Lung (tissue), 12 donors: ENCODE results near the gene THBS4. TPM values are rescaled to one million over a fixed set of nuclear protein-coding genes. Genes with fewer than 3 reads are reported as not detected.
A peak's percentile ranks its signal among the peaks of the same experiment; 100 is the strongest.

Source experiments
- ATAC-seq: fragments of 200-7000 bp; cut with Tn5 transposase; one replicate; pipeline ENCODE4 v1.9.1; 2020; ENCODE audit warnings: moderate number of reproducible peaks; ENCODE audit not compliant: insufficient read depth, low FRiP score
- DNase-seq, 3 donors: peaks; one replicate each; pipeline ENCODE4 v3.0.0-alpha.2; 2013 to 2017
- H3K27ac ChIP-seq, 2 donors: one replicate each; pipeline ENCODE4 v1.5.1; 2013; ENCODE audit warnings: mild to moderate bottlenecking in 2 of 2, moderate library complexity in 2 of 2, control low read depth in 1 of 2, inconsistent platforms in 1 of 2, low read depth in 1 of 2, low read length in 1 of 2
- H3K27me3 ChIP-seq, 3 donors: one replicate each; pipeline ENCODE4 v1.5.1; 2013; ENCODE audit warnings: low read length in 2 of 3; ENCODE audit not compliant: control insufficient read depth in 3 of 3, insufficient read depth in 3 of 3
- H3K36me3 ChIP-seq, 4 donors: one replicate each; pipeline ENCODE4 v1.5.1; 2013; ENCODE audit warnings: low read length in 4 of 4, mild to moderate bottlenecking in 1 of 4, moderate library complexity in 1 of 4; ENCODE audit not compliant: control insufficient read depth in 4 of 4, insufficient read depth in 4 of 4
- H3K4me1 ChIP-seq, 5 donors: one replicate each; pipeline ENCODE4 v1.5.1; 2013; ENCODE audit warnings: low read length in 5 of 5, mild to moderate bottlenecking in 2 of 5, moderate library complexity in 1 of 5; ENCODE audit not compliant: control insufficient read depth in 5 of 5, insufficient read depth in 5 of 5
- H3K4me3 ChIP-seq: one replicate; pipeline ENCODE4 v1.5.1; 2013; ENCODE audit warnings: mild to moderate bottlenecking, control low read depth, moderate library complexity
- H3K9ac ChIP-seq, 2 donors: one replicate each; pipeline ENCODE4 v1.5.1; 2013; ENCODE audit warnings: low read length in 2 of 2, control low read depth in 1 of 2; ENCODE audit not compliant: insufficient read depth in 1 of 2
- H3K9me3 ChIP-seq, 4 donors: one replicate each; pipeline ENCODE4 v1.5.1; 2013; ENCODE audit warnings: low read length in 3 of 4, mild to moderate bottlenecking in 1 of 4, moderate library complexity in 1 of 4; ENCODE audit not compliant: control insufficient read depth in 4 of 4, insufficient read depth in 3 of 4
- CTCF ChIP-seq: IDR thresholded peaks from 2 replicates; pipeline ENCODE4 v1.5.1; 2012; ENCODE audit warnings: mild to moderate bottlenecking; ENCODE audit errors: control extremely low read depth, extremely low read depth
- WGBS, 2 donors: extraction: QIAGEN DNeasy Blood & Tissue Kit; methylation state at CpG; one replicate each; pipeline ENCODE4 v1.1.7; 2013; 5-methylcytosine and 5-hydroxymethylcytosine counted together
- polyA plus RNA-seq, 2 donors: library from polyadenylated mRNA; stranded (reverse); fragments of 200-250 nt; gene quantifications; one replicate each; pipeline ENCODE4 v1.2.1, GENCODE V29; 2013
- total RNA-seq, 2 donors: library from RNA; depleted of rRNA in 1 of 2; stranded (reverse); fragments of >200 nt in 1 of 2; gene quantifications; one replicate each; pipeline ENCODE4 v1.2.1, GENCODE V29; 2014 to 2021
- donor health status: control.
- donor health status: control.
- donor health status: Bipolar disorder and iron deficiency.
- donor health status: healthy.
- donor health status: DM: yes; HTN: yes; CAD: no.

THBS4 gene
- total and polyA plus RNA-seq, 4 donors = 0.69 to 4.2 (median 1.3) TPM

GRCh38 chr5:80034559-80034958 lies 589 bp upstream of the THBS4 start:
- Histone ChIP-seq H3K9ac (no peak overlapping the region), H3K27me3 (peaks cover 2 to 57% (median 55%) of the 10 kb centered on the region in 3 donors), H3K4me1 (peaks cover 0 to 4% (median 0%) of the 10 kb centered on the region in 5 donors), H3K27ac (no peak overlapping the region), H3K36me3 (no peaks in the 10 kb centered on the region), H3K9me3 (peaks cover 0 to 2% (median 0%) of the 10 kb centered on the region in 4 donors), H3K4me3 (no peak overlapping the region)
- DNase-seq (peak in 2 of 3 donors; percentile 5 to 10), ATAC-seq (no peak)
- no peak for TF ChIP-seq CTCF
- WGBS, 2 donors = 30 to 31% methylated on average over 8 of the region's 8 CpGs

GRCh38 chr5:80035839-80036238 lies 691 bp downstream of the THBS4 start:
- H3K4me1 ChIP-seq = peaks cover 0 to 4% (median 0%) of the 10 kb centered on the region in 5 donors
- TF ChIP-seq CTCF = no peak
- ATAC-seq (no peak), DNase-seq (no peak)
- peaks cover 2 to 57% (median 55%) of the 10 kb centered on the region in 3 donors for H3K27me3 ChIP-seq
- H3K36me3 ChIP-seq = no peaks in the 10 kb centered on the region
- H3K27ac ChIP-seq = no peak overlapping the region
- no peak overlapping the region for H3K4me3 ChIP-seq
- 67 to 71% methylated on average over 7 of the region's 7 CpGs for WGBS, 2 donors
- H3K9ac ChIP-seq = no peak overlapping the region
- peaks cover 0 to 2% (median 0%) of the 10 kb centered on the region in 4 donors for H3K9me3 ChIP-seq

- ATAC-seq = no peak
- Histone ChIP-seq H3K9ac (no peak overlapping the region), H3K4me1 (peaks cover 0 to 4% (median 0%) of the 10 kb centered on the region in 5 donors), H3K27ac (no peak overlapping the region), H3K36me3 (no peaks in the 10 kb centered on the region), H3K9me3 (no peaks in the 10 kb centered on the region), H3K4me3 (no peak overlapping the region), H3K27me3 (peaks cover 2 to 57% (median 55%) of the 10 kb centered on the region in 3 donors)
- DNase-seq = no peak
- no peak for TF ChIP-seq CTCF
- 85 to 88% methylated on average over 5 of the region's 5 CpGs for WGBS, 2 donors
Observed at GRCh38 chr5:80036615-80037014, 1.5 kb downstream of the THBS4 start.

GRCh38 chr5:80037366-80037765 lies 2.2 kb downstream of the THBS4 start:
- H3K9me3 ChIP-seq = no peaks in the 10 kb centered on the region
- ATAC-seq = no peak
- H3K36me3 ChIP-seq = no peaks in the 10 kb centered on the region
- WGBS, 2 donors = 69 to 86% methylated on average over 5 of the region's 5 CpGs
- peaks cover 2 to 53% (median 52%) of the 10 kb centered on the region in 3 donors for H3K27me3 ChIP-seq
- no peak for TF ChIP-seq CTCF
- H3K4me3 ChIP-seq = no peak overlapping the region
- H3K9ac ChIP-seq = no peak overlapping the region
- H3K27ac ChIP-seq = no peak overlapping the region
- no peak for DNase-seq
- H3K4me1 ChIP-seq = peaks cover 0 to 4% (median 0%) of the 10 kb centered on the region in 5 donors
